ENCODE measurements around the gene GATA1. TPM values are rescaled to one million over a fixed set of nuclear protein-coding genes. Genes with fewer than 3 reads are reported as not detected.

Gene GATA1
- total RNA-seq, 2 experiments from 2014 or later = not detected

GRCh38 chrX:48784726-48785125, 1.7 kb upstream of the GATA1 start:
- Histone ChIP-seq H3K4me3 (ENCODE audit: low read length) (no peak overlapping the region), H3K4me1 (ENCODE audit: insufficient read depth, low read length) (peaks cover 2% of the 10 kb centered on the region), H3K27me3 (ENCODE audit: control insufficient read depth in 1 of 2, insufficient read depth in 2 of 2, low read length in 2 of 2) (no peaks in the 10 kb centered on the region), H3K9me3 (ENCODE audit: control insufficient read depth in 1 of 2, insufficient read depth in 1 of 2, low read length in 2 of 2) (no peaks in the 10 kb centered on the region), H3K36me3 (ENCODE audit: insufficient read depth, low read length) (no peaks in the 10 kb centered on the region), H3K27ac (ENCODE audit: low read depth in 1 of 2, low read length in 2 of 2) (no peak overlapping the region)
- TF ChIP-seq, protein P1, sequence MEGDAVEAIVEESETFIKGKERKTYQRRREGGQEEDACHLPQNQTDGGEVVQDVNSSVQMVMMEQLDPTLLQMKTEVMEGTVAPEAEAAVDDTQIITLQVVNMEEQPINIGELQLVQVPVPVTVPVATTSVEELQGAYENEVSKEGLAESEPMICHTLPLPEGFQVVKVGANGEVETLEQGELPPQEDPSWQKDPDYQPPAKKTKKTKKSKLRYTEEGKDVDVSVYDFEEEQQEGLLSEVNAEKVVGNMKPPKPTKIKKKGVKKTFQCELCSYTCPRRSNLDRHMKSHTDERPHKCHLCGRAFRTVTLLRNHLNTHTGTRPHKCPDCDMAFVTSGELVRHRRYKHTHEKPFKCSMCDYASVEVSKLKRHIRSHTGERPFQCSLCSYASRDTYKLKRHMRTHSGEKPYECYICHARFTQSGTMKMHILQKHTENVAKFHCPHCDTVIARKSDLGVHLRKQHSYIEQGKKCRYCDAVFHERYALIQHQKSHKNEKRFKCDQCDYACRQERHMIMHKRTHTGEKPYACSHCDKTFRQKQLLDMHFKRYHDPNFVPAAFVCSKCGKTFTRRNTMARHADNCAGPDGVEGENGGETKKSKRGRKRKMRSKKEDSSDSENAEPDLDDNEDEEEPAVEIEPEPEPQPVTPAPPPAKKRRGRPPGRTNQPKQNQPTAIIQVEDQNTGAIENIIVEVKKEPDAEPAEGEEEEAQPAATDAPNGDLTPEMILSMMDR (IDR thresholded peaks at IDR 0.05) = no peak
- H3K36me3 Mint-ChIP-seq (ENCODE audit: low read depth) = no peaks in the 10 kb centered on the region
- H3K27ac Mint-ChIP-seq = no peak overlapping the region
- H3K4me3 Mint-ChIP-seq = no peak overlapping the region
- H3K27me3 Mint-ChIP-seq = no peaks in the 10 kb centered on the region
- ATAC-seq (ENCODE audit: poor library complexity) = no peak
- H3K9me3 Mint-ChIP-seq = no peaks in the 10 kb centered on the region
- CTCF ChIA-PET = no interaction called here
- DNase-seq = no peak
- POLR2A ChIA-PET = no interaction called here
- no peaks in the 10 kb centered on the region for H3K4me1 Mint-ChIP-seq (ENCODE audit: low read depth)
- intact Hi-C loops (cut with DNase I, micrococcal nuclease) = no loop called here

- no peaks in the 10 kb centered on the region for H3K27me3 Mint-ChIP-seq
- no peaks in the 10 kb centered on the region for H3K9me3 Mint-ChIP-seq
- Histone ChIP-seq H3K27me3 (ENCODE audit: control insufficient read depth in 1 of 2, insufficient read depth in 2 of 2, low read length in 2 of 2) (no peaks in the 10 kb centered on the region), H3K4me3 (ENCODE audit: low read length) (no peak overlapping the region), H3K9me3 (ENCODE audit: control insufficient read depth in 1 of 2, insufficient read depth in 1 of 2, low read length in 2 of 2) (no peaks in the 10 kb centered on the region), H3K27ac (ENCODE audit: low read depth in 1 of 2, low read length in 2 of 2) (no peak overlapping the region), H3K4me1 (ENCODE audit: insufficient read depth, low read length) (peaks cover 4% of the 10 kb centered on the region), H3K36me3 (ENCODE audit: insufficient read depth, low read length) (no peaks in the 10 kb centered on the region)
- no peak overlapping the region for H3K27ac Mint-ChIP-seq
- no peak overlapping the region for H3K4me3 Mint-ChIP-seq
- no peaks in the 10 kb centered on the region for H3K36me3 Mint-ChIP-seq (ENCODE audit: low read depth)
- intact Hi-C loops (cut with DNase I, micrococcal nuclease) = no loop called here
- TF ChIP-seq, protein P1 (IDR thresholded peaks at IDR 0.05) = no peak
- ChIA-PET CTCF (no interaction called here), POLR2A (no interaction called here)
- H3K4me1 Mint-ChIP-seq (ENCODE audit: low read depth) = no peaks in the 10 kb centered on the region
- no peak for DNase-seq
- ATAC-seq (ENCODE audit: poor library complexity) = no peak
Observed at GRCh38 chrX:48785186-48785539, 1.2 kb upstream of the GATA1 start.

DNA sequence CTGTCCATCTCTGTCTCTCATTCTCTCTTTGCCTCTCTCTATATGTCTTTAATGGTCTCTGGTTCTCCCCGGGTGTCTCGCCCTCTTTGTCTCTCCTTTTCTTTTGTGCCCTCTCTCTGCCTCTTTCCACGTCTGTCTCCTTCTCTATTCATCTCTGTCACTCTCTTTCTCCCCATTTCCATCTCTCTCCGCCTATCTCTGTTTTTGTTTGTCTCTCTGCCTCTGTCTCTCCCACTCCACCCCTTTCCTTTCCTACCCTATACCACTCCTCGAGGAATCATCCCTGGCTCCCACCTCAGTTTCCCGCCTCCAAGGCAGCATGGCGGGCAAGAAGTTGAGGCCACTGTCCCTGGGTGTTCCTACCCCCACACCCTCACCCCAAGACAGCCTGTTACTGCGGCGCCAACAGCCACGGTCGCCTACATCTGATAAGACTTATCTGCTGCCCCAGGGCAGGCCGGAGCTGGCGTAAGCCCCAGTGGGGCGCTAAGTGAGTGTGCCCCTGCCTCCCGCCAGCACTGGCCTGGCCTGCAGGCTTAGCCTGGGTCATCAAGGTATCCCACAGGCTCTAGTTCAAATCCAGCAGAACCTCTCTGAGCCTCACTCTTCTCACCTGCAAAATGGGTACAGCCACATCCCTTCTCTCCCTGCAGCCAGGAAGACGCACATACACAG, 713 bp upstream of the GATA1 start:
- Histone ChIP-seq H3K36me3 (ENCODE audit: insufficient read depth, low read length) (no peaks in the 10 kb centered on the region), H3K9me3 (ENCODE audit: control insufficient read depth in 1 of 2, insufficient read depth in 1 of 2, low read length in 2 of 2) (no peaks in the 10 kb centered on the region), H3K27ac (ENCODE audit: low read depth in 1 of 2, low read length in 2 of 2) (no peak overlapping the region), H3K27me3 (ENCODE audit: control insufficient read depth in 1 of 2, insufficient read depth in 2 of 2, low read length in 2 of 2) (no peaks in the 10 kb centered on the region), H3K4me1 (ENCODE audit: insufficient read depth, low read length) (peaks cover 4% of the 10 kb centered on the region), H3K4me3 (ENCODE audit: low read length) (no peak overlapping the region)
- Mint-ChIP-seq H3K36me3 (ENCODE audit: low read depth) (no peaks in the 10 kb centered on the region), H3K9me3 (no peaks in the 10 kb centered on the region), H3K27ac (no peak overlapping the region), H3K4me1 (ENCODE audit: low read depth) (no peaks in the 10 kb centered on the region), H3K4me3 (no peak overlapping the region), H3K27me3 (no peaks in the 10 kb centered on the region)
- TF ChIP-seq, protein P1 (IDR thresholded peaks at IDR 0.05) = no peak
- ATAC-seq (ENCODE audit: poor library complexity) (no peak), DNase-seq (no peak)
- ChIA-PET CTCF (no interaction called here), POLR2A (no interaction called here)
- intact Hi-C loops (cut with DNase I, micrococcal nuclease) = no loop called here
